Neural progenitor cell (in vitro differentiated cells): ENCODE measurements around the gene AP3S2. TPM values are rescaled to one million over a fixed set of nuclear protein-coding genes. Genes with fewer than 3 reads are reported as not detected.

Experiments used
- DNase-seq: peaks from one replicate; pipeline ENCODE4 v3.0.0-alpha.2; 2016; ENCODE audit warnings: low spot score
- H2AFZ ChIP-seq: fragments of 200-600 bp; sonication (generic); replicated peaks from 2 replicates; pipeline ENCODE4 v1.6.1; 2016; ENCODE audit warnings: antibody characterized with exemption
- H3F3A ChIP-seq: fragments of 200-600 bp; sonication (generic); 2 replicates; pipeline ENCODE4 v1.6.1; 2016; ENCODE audit warnings: antibody characterized with exemption, low read depth
- H3K27ac ChIP-seq: fragments of 200-600 bp; sonication (generic); 2 replicates; pipeline ENCODE4 v1.5.1; 2016; ENCODE audit warnings: mild to moderate bottlenecking
- H3K27me3 ChIP-seq: fragments of 200-600 bp; sonication (generic); 2 replicates; pipeline ENCODE4 v1.6.1; 2016; ENCODE audit warnings: mild to moderate bottlenecking, moderate library complexity
- H3K36me3 ChIP-seq: fragments of 200-600 bp; sonication (generic); 2 replicates; pipeline ENCODE4 v1.5.1; 2016
- H3K4me1 ChIP-seq: fragments of 200-600 bp; sonication (generic); 2 replicates; pipeline ENCODE4 v1.6.1; 2016; ENCODE audit warnings: mixed run types
- H3K4me2 ChIP-seq: fragments of 200-600 bp; sonication (generic); 2 replicates; pipeline ENCODE4 v1.6.1; 2016
- H3K4me3 ChIP-seq: fragments of 200-600 bp; sonication (generic); 2 replicates; pipeline ENCODE4 v1.5.1; 2016
- H3K79me2 ChIP-seq: fragments of 200-600 bp; sonication (generic); 2 replicates; pipeline ENCODE4 v1.6.1; 2016; ENCODE audit warnings: low read depth
- H3K9ac ChIP-seq: fragments of 200-600 bp; sonication (generic); 2 replicates; pipeline ENCODE4 v1.6.1; 2016
- H3K9me3 ChIP-seq: fragments of 200-600 bp; sonication (generic); 2 replicates; pipeline ENCODE4 v1.5.1; 2016; ENCODE audit warnings: low read depth
- H4K20me1 ChIP-seq: fragments of 200-600 bp; sonication (generic); 2 replicates; pipeline ENCODE4 v1.6.1; 2016; ENCODE audit warnings: low read depth
- H3K27ac Mint-ChIP-seq: 3 replicates; pipeline ENCODE4 v1.8.0; 2021; ENCODE audit warnings: mixed read lengths
- H3K27me3 Mint-ChIP-seq: 2 replicates; pipeline ENCODE4 v1.8.0; 2022; ENCODE audit warnings: low read depth, mild to moderate bottlenecking, inconsistent platforms, moderate library complexity, mixed read lengths; ENCODE audit not compliant: insufficient read depth
- H3K36me3 Mint-ChIP-seq: 3 replicates; pipeline ENCODE4 v1.8.0; 2021; ENCODE audit warnings: mixed read lengths
- H3K4me1 Mint-ChIP-seq: 3 replicates; pipeline ENCODE4 v1.8.0; 2021; ENCODE audit warnings: mixed read lengths
- H3K4me3 Mint-ChIP-seq: 3 replicates; pipeline ENCODE4 v1.8.0; 2021; ENCODE audit warnings: mild to moderate bottlenecking, moderate library complexity, mixed read lengths
- H3K9me3 Mint-ChIP-seq: 3 replicates; pipeline ENCODE4 v1.8.0; 2020; ENCODE audit warnings: mixed read lengths
- EZH2 ChIP-seq: fragments of 200-600 bp; sonication (generic); IDR thresholded peaks from 2 replicates; pipeline ENCODE4 v1.6.1; 2017; ENCODE audit warnings: antibody characterized with exemption, mild to moderate bottlenecking, moderate library complexity
- EZH2phosphoT487 ChIP-seq: fragments of 200-600 bp; sonication (generic); IDR thresholded peaks from 2 replicates; pipeline ENCODE4 v1.6.1; 2017; ENCODE audit warnings: antibody characterized with exemption
- total RNA-seq: library from RNA; depleted of rRNA; stranded (reverse); fragments of >200 nt; gene quantifications from 2 replicates; pipeline ENCODE4 v1.2.3, GENCODE V29; 2015; ENCODE audit warnings: low replicate concordance
- TF ChIP-seq, protein P1 (sequence below): fragments of 200-600 bp; sonication (generic); IDR thresholded peaks from 2 replicates; pipeline ENCODE4 v1.5.1; 2017; ENCODE audit warnings: antibody characterized with exemption, mild to moderate bottlenecking

Gene AP3S2
- total RNA-seq, 1 donor from 2014 or later: 75.3 TPM

- H3K27me3 Mint-ChIP-seq: peaks cover 10% of the 10 kb centered on the region
- Histone ChIP-seq H3K4me3 (peak overlapping the region; percentile 44), H3K79me2 (no peaks in the 10 kb centered on the region), H3K9ac (peak overlapping the region; percentile 42), H3K9me3 (no peaks in the 10 kb centered on the region), H3K4me1 (peaks cover 16% of the 10 kb centered on the region), H3F3A (peaks cover 9% of the 10 kb centered on the region), H3K36me3 (no peaks in the 10 kb centered on the region), H3K4me2 (peak overlapping the region; percentile 73), H3K27ac (peak overlapping the region; percentile 49), H3K27me3 (no peaks in the 10 kb centered on the region), H2AFZ (peak overlapping the region; percentile 99), H4K20me1 (no peaks in the 10 kb centered on the region)
- peak overlapping the region; percentile 57 for H3K27ac Mint-ChIP-seq
- H3K4me1 Mint-ChIP-seq: peaks cover 19% of the 10 kb centered on the region
- DNase-seq: peak; percentile 58
- H3K9me3 Mint-ChIP-seq: no peaks in the 10 kb centered on the region
- peaks cover 6% of the 10 kb centered on the region for H3K36me3 Mint-ChIP-seq
- TF ChIP-seq EZH2 (peak; percentile 34), EZH2phosphoT487 (no peak)
- TF ChIP-seq, protein P1, sequence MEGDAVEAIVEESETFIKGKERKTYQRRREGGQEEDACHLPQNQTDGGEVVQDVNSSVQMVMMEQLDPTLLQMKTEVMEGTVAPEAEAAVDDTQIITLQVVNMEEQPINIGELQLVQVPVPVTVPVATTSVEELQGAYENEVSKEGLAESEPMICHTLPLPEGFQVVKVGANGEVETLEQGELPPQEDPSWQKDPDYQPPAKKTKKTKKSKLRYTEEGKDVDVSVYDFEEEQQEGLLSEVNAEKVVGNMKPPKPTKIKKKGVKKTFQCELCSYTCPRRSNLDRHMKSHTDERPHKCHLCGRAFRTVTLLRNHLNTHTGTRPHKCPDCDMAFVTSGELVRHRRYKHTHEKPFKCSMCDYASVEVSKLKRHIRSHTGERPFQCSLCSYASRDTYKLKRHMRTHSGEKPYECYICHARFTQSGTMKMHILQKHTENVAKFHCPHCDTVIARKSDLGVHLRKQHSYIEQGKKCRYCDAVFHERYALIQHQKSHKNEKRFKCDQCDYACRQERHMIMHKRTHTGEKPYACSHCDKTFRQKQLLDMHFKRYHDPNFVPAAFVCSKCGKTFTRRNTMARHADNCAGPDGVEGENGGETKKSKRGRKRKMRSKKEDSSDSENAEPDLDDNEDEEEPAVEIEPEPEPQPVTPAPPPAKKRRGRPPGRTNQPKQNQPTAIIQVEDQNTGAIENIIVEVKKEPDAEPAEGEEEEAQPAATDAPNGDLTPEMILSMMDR: no peak
- H3K4me3 Mint-ChIP-seq: peak overlapping the region; percentile 85
Observed at GRCh38 chr15:89912145-89912673, 18.4 kb upstream of the AP3S2 start.

DNA sequence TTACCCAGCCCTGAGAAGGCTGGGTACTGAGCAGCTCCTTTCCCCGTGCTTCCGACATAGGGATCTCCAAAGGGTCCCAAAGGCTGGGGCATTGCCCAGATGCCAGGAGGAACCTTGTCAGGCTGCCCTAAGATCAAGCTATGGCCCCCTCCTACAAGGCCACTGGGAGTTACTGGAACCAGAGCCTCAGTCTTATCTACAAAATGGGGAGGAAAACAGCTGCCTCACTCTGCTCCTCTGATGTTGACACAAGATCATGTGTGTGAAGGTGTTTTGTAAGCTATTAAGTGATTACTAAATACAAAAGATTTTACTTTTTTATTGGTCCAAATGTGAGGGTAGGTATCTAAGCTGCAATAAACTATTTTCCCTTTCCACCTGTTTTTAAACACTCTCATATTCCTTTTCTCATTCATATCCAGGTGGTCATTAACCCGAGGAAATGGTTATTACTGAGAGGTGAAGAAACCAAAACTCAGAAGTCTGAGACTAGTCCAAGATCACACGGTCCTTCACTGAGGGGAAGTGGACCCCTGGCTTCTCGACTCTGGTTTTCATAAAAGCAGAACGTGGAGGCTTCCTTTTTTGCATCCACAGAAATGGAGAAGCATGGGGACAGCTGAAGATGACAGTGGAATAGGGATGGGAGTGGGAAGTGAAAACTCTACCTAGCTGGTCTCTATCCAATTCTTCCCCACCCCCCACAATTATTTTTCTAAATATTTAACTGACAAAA is 17.3 kb upstream of the AP3S2 start:
- TF ChIP-seq, protein P1: no peak
- no peak for TF ChIP-seq EZH2
- no peak for TF ChIP-seq EZH2phosphoT487
- Histone ChIP-seq H3F3A (peaks cover 9% of the 10 kb centered on the region), H4K20me1 (no peaks in the 10 kb centered on the region), H3K9ac (no peak overlapping the region), H3K79me2 (no peaks in the 10 kb centered on the region), H3K27me3 (no peaks in the 10 kb centered on the region), H2AFZ (no peak overlapping the region), H3K4me3 (no peak overlapping the region), H3K27ac (no peak overlapping the region), H3K36me3 (no peaks in the 10 kb centered on the region), H3K4me1 (peaks cover 16% of the 10 kb centered on the region), H3K4me2 (no peak overlapping the region), H3K9me3 (no peaks in the 10 kb centered on the region)
- H3K4me1 Mint-ChIP-seq: peaks cover 19% of the 10 kb centered on the region
- H3K36me3 Mint-ChIP-seq: peaks cover 6% of the 10 kb centered on the region
- peaks cover 10% of the 10 kb centered on the region for H3K27me3 Mint-ChIP-seq
- no peaks in the 10 kb centered on the region for H3K9me3 Mint-ChIP-seq
- H3K4me3 Mint-ChIP-seq: peak overlapping the region; percentile 85
- DNase-seq: no peak
- no peak overlapping the region for H3K27ac Mint-ChIP-seq

GRCh38 chr15:89909611-89910010 is 15.8 kb upstream of the AP3S2 start:
- DNase-seq: no peak
- Mint-ChIP-seq H3K4me1 (peaks cover 16% of the 10 kb centered on the region), H3K36me3 (peaks cover 12% of the 10 kb centered on the region), H3K9me3 (no peaks in the 10 kb centered on the region), H3K27me3 (peaks cover 7% of the 10 kb centered on the region), H3K4me3 (no peak overlapping the region), H3K27ac (no peak overlapping the region)
- Histone ChIP-seq H3K4me3 (no peak overlapping the region), H4K20me1 (no peaks in the 10 kb centered on the region), H3K27ac (no peak overlapping the region), H2AFZ (no peak overlapping the region), H3K4me1 (peaks cover 15% of the 10 kb centered on the region), H3F3A (peaks cover 9% of the 10 kb centered on the region), H3K4me2 (no peak overlapping the region), H3K27me3 (no peaks in the 10 kb centered on the region), H3K9me3 (no peaks in the 10 kb centered on the region), H3K79me2 (no peaks in the 10 kb centered on the region), H3K9ac (no peak overlapping the region), H3K36me3 (no peaks in the 10 kb centered on the region)
- no peak for TF ChIP-seq EZH2phosphoT487
- no peak for TF ChIP-seq EZH2
- TF ChIP-seq, protein P1: no peak
